ENCODE measurements around the gene CIDEB. TPM values are rescaled to one million over a fixed set of nuclear protein-coding genes. Genes with fewer than 3 reads are reported as not detected.

Gene CIDEB
- total and polyA plus RNA-seq, 9 of the 15 experiments (the other 6 are each of a cell fraction or from before 2014, with no cell fraction given) = 0.03 to 0.35 (median 0.09) TPM; not detected in 3

DNA sequence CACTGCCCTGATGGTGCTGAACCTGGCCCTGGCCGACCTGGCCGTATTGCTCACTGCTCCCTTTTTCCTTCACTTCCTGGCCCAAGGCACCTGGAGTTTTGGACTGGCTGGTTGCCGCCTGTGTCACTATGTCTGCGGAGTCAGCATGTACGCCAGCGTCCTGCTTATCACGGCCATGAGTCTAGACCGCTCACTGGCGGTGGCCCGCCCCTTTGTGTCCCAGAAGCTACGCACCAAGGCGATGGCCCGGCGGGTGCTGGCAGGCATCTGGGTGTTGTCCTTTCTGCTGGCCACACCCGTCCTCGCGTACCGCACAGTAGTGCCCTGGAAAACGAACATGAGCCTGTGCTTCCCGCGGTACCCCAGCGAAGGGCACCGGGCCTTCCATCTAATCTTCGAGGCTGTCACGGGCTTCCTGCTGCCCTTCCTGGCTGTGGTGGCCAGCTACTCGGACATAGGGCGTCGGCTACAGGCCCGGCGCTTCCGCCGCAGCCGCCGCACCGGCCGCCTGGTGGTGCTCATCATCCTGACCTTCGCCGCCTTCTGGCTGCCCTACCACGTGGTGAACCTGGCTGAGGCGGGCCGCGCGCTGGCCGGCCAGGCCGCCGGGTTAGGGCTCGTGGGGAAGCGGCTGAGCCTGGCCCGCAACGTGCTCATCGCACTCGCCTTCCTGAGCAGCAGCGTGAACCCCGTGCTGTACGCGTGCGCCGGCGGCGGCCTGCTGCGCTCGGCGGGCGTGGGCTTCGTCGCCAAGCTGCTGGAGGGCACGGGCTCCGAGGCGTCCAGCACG lies 8.2 kb upstream of the CIDEB start (continued):
- TF ChIP-seq MGA (IDR thresholded peaks at IDR 0.05) = peak; percentile 97
- no peak for TF ChIP-seq ARID3A (IDR thresholded peaks at IDR 0.05; ENCODE audit: borderline replicate concordance, low read depth, low read length)
- TF ChIP-seq RNF2 (IDR thresholded peaks at IDR 0.05) = peak; percentile 41; the same call in 1 of the 2 replicates
- no peak for TF ChIP-seq NR4A1 (CRISPR knock-in tag; IDR thresholded peaks at IDR 0.05)
- TF ChIP-seq NR4A1 (tag; IDR thresholded peaks at IDR 0.05) = no peak
- TF ChIP-seq, protein P1, sequence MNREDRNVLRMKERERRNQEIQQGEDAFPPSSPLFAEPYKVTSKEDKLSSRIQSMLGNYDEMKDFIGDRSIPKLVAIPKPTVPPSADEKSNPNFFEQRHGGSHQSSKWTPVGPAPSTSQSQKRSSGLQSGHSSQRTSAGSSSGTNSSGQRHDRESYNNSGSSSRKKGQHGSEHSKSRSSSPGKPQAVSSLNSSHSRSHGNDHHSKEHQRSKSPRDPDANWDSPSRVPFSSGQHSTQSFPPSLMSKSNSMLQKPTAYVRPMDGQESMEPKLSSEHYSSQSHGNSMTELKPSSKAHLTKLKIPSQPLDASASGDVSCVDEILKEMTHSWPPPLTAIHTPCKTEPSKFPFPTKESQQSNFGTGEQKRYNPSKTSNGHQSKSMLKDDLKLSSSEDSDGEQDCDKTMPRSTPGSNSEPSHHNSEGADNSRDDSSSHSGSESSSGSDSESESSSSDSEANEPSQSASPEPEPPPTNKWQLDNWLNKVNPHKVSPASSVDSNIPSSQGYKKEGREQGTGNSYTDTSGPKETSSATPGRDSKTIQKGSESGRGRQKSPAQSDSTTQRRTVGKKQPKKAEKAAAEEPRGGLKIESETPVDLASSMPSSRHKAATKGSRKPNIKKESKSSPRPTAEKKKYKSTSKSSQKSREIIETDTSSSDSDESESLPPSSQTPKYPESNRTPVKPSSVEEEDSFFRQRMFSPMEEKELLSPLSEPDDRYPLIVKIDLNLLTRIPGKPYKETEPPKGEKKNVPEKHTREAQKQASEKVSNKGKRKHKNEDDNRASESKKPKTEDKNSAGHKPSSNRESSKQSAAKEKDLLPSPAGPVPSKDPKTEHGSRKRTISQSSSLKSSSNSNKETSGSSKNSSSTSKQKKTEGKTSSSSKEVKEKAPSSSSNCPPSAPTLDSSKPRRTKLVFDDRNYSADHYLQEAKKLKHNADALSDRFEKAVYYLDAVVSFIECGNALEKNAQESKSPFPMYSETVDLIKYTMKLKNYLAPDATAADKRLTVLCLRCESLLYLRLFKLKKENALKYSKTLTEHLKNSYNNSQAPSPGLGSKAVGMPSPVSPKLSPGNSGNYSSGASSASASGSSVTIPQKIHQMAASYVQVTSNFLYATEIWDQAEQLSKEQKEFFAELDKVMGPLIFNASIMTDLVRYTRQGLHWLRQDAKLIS (CRISPR knock-in tag; IDR thresholded peaks at IDR 0.05) = 0 out of 2 replicates have a peak, but pooled peaks have one; percentile 59
- peak; percentile 56; the same call in 1 of the 2 replicates for TF ChIP-seq MTA3 (IDR thresholded peaks at IDR 0.05; ENCODE audit: borderline replicate concordance)

Measured in K562 (cell line).